HG02884 (cell line): ENCODE results near the gene SPAG16.
"Not testable (repeated sequence)": the region's sequence is repeated elsewhere in the genome, so short reads cannot be mapped to it uniquely, and the experiment has no call there.

Experiments
- ATAC-seq: cut with Tn5 transposase; IDR thresholded peaks from one replicate; pipeline ENCODE4 v1.9.1; 2021; ENCODE audit warnings: mild to moderate bottlenecking, moderate library complexity; ENCODE audit not compliant: unreplicated experiment

SPAG16 gene

DNA sequence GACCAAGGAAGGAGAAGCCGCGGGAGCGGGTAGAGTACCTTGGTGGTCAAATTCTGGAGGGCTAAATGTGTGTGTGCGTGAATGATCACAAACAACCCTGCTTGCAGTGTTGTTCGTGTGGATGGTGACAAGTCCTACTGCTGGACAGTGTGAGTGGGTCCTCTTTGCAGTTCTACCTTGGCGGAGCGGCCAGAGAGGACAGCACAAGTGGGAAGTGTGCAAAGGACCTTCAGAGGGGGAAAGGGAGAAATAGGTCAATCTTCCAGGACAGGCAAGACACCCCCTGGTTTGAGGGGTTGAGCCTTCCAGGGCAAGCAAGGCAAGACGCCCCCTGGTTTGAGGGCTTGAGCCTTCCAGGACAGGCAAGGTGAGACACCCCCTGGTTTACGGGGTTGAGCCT, 122.8 kb downstream of the SPAG16 start:
- not testable (repeated sequence) for ATAC-seq

DNA sequence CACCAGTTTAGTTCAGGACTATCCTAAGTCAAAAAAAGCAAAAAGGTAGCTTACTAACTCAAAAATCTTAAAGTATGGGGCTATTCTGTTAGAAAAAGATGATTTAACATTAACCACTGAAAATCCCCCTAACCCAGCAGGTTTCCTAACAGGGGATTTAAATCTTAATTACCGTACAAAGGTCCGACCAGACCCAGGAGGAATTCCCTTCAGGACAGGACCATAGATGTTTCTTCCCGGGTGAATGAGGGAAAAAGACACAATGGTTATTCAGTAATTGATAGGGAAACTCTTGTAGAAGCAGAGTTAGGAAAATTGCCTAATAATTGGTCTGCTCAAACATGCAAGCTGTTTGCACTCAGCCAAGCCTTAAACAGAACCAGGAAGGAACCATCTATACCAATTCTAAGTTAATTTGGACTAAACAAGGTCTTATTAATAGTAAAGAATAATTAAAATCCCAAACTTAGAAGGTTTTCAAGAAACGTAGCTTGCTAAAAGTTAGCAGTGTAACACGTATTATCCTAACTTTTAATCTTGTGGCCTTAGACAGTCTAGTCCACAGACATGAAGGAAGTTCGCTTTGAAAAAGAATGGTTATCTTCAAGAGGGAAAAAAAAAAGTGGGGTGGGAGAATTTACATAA, 124.3 kb downstream of the SPAG16 start:
- not testable (repeated sequence) for ATAC-seq

DNA sequence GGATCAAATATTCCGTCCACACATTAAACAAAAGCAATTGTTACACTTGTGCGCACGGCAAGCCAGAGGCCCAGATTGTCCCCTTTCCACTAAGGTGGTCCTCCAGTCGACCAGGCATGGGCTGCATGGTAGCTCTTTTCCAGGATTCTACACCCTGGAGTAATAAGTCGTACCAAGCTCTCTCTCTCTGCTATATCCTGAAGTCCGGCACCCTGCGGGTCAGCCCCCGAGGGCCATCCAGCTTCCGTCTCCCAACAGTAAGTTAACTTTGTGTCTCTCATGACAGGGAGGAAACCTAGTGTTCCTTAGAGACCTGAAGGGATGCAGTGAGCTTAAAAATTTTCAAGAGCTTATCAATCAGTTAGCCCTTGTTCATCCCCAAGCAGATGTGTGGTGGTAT, 126.4 kb downstream of the SPAG16 start:
- not testable (repeated sequence) for ATAC-seq

DNA sequence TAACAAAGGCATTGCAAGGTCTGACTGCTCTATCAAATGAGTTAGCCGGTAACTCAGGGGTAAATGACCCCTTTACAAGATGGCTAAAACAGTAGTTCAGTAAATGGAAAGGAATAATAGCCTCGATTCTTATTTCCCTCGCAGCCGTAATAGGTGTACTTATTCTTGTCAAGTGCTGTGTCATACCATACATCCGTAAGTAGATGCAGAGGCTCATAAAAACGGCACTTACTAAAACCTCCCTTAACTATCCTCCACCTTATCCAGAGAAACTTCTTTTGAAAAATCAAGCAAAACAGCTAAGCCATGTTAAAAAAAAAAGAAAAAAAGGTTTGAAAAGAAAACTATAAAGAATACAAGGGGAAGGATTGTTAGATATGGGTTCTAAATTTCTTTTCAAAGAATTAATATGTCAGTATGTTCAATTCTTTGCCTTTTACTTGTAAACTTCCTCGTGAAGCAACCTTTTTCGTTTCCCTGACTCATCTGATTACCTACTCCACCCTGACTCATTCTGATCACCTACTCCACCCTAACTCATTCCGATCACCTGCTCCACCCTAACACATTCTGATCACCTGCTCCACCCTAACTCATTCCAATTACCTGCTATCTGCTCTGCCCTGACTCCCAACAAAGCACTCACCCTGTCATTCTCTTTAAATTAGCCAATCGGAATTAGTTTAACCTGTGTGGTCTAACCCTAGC, 127.5 kb downstream of the SPAG16 start:
- ATAC-seq = no peak

DNA sequence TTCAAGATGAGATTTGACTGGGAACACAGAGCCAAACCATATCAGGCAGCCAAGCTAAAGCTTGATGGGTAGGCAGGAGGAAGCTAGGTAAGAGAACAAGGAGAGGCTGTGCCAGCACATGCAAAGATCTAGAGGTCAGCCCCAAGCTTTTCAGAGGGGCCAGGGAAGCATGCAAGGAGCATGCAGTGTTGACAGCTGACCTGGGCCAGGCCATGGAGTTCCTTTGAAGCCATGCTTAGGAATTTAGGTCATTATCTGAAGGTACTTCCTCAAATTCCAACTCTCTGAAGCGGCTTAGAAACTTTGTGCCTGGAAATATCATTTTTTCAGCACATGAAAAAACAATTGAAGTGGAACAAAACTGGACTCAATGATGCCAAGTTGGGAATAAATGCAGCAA, 130.8 kb downstream of the SPAG16 start:
- no peak for ATAC-seq

DNA sequence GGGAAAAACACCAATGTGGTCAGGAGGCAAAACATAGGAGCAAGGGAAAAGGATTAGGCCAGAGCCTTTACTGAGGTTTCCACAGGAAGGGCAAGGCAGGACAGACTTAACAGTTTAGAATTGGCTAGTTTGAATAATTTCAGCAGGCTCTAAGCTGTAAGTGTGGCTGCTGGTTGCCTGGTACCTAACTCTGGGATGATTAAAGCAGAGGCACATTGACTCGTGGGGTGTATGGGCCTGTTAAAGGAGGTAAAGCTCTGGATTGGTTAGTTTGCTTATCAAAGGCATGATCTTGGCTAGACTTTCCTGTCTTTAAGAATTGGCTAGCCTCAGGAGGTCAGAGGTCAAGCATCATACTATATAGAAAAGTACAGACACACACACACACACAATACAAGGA, 132.6 kb downstream of the SPAG16 start:
- ATAC-seq = no peak

DNA sequence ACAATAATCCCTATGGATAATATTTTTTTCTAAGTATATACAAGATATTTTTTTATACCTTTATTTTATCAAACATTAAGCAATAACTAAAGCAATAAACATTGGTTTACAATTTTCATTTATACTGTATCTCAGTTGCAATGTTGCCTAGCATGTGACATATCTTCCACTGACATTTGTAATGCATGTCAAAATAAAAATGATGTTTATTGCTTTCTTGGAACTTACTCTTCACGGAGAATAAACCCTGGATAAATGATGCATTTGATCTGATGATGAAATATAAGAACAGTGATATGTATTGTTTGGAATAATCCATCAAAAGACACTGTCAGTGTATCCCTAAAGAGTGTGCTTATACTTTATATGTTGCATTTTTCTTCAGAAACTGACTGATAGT, 135.7 kb downstream of the SPAG16 start:
- no peak for ATAC-seq

DNA sequence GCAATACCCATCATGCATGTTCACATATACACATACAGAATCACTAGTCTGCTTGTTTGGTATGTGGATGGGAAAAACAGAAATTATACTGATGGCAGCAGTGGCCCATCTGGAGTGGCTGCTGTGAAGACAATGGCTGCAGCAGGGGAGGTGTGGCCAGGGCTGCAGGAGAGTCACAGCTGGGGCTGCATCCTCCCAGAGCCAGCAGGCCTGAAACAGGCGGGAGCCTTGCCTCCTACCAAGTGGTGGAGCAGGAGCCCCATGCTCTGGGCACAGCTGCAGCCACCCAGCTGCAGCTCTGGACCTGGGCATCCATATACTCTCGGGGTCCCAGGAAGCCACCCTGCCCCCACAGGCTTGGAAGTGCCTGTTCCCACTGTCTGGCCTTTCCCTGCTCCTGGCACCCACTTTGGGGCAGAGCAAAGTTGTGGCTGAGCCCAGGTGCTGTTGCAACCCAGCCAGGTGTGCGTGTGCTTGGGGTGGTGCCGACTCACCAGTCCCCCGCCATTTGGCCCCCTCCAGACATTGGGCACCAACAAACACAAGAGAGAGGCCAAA, 136.6 kb downstream of the SPAG16 start:
- ATAC-seq = no peak

DNA sequence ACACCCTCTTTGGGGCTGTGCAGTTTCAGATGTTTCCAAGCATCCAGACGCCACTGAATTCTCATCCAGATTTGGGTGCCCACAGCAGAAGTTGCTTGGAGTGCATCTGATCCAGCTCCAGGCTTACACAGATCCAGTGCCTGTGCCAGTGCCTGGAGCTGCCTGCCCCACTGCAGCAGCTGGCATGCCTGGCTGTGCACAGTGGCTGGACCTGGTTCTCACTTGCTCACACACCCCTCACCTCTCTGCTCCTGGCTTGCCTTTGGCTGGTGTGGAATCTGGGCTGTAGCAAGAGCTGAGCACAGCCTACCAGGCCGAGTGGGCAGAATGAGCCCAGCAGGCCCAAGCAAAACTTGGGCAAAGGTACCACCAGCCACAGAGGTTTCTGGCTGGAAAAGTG, 137.9 kb downstream of the SPAG16 start:
- no peak for ATAC-seq

DNA sequence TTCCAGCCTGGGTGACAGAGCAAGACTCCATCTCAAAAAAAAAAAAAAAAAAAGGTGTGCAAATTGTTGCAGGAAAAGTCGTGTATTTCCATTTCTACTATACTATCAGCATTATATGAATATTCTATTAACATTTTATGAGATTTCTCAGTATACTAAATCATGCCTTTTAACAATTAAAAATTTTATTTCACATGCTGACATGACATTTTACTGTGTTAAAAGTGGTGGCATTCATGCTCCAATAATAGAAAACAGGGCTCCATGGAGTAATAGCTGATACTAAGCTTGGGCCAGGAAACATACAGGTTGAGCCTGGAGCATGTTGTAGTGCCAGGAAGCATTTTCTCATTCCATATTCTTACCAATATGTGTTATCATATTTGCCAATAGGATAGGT, 141.4 kb downstream of the SPAG16 start:
- no peak for ATAC-seq

DNA sequence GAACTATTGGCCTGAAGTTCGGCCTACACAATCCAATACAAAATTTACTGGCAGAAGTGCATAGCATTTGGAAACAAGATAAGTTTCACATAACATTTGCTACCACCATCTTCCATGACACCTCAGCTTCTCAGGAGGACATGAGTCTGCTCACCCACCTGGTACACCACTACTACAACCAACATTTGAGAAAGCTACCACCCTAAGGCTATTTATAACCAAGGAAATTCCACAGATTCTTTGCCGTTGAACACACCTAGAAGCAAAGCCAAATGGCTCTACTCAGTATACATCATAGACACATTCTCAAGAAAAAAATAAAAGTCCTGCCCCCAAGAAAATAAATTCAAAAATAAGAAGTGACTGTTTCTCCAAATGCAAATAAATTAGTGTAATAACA, 145.3 kb downstream of the SPAG16 start:
- no peak for ATAC-seq

DNA sequence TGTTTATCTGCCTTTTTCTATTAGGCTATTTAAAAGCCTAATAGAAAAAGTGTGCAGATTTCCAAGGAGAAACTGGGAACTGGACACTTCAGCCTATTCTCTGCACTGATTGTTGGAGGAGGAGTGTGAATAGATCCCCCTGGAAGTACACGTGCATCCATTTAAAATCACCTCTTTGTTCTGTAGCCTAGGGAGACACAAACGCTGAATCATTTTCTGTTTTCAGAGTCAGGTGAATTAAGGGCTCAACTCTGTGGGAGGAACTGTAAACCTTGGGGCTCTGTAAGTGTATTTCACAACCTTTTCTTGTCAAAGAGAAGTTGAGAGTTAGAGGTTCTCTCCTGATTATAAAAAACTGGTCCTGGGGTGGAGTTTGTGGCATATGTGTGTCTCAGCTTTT, 159.7 kb downstream of the SPAG16 start:
- ATAC-seq = no peak

DNA sequence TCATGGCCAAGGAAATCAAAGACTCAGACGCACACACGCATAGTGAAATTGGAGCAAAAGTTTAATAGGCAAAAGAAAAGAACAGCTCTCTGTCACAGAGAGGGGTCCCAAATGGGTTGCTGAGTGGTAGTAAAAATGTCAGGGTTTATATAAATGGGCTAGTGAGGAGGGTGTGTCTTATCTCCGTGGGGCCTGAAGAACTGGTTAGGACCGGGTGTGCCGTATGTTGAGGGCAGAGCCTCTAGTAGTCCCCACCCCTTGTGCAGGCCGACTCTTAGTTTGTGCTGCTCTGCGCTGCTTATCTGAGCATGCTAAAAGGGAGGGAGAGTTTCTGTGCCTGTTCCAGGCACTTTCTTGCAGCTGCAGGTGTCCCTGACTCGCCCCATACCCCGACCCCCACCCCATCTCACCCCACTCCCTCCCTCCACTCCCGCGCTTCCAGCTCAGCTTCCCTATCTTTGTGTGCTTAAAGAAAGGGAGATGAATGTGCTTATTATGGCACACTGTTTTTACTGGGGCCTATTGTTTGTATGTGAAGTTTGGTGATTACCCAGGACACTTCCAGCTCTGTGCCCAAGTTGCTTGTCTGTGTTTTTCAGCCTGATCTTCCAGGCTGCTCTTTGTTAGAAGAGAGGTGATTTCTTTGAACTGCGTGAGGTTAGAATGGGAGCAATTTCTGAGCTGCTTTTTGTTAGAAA, 167.4 kb downstream of the SPAG16 start:
- ATAC-seq = no peak

DNA sequence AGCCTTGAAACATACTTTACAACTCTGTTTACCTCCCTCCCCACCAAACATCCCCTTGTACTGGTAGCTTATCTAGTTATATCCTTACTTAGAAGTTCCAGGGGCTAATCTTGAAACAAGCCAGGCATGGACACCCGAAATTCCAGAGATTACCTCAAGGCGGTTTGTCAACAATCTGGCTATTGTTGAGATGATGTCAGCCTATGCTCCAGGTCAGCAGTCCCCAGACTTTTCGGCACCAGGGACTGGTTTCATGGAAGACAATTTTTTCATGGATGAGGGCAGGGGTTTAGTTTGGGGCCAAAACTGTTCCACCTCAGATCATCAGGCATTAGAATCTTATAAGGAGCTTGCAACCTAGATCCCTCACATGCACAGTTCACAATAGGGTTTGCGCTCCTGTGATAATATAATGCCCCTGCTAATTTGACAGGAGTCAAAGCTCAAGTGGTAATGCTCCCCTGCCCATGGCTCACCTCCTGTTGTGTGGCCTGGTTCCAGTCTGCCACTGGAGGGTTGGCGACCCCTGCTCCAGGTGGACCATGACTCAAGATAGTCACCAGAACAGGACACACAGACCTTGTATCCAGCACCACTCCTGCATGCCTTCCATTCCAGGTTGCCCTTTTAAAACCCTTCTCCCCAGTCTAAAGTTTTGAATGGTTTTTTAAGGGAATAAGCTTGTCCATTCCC, 171.2 kb downstream of the SPAG16 start:
- ATAC-seq = no peak

DNA sequence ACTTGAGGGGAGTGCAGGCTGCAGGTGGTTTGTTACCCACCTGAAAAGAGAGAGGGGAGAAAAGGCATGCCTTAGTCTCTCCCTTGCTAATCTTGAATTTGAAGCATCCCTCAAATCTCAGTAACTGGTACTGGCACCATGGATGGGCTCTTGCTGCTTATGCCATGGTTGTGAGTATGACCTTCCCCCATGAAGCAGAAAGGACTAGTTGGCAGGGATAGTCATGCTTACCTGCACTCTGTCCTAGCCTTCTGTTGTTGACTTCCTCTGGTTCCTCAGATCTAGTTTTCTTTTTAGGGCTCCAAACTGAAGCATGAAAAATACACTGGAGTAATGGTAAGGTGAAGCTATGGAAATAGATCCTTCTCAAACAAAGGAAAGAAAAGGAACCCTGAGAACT, 191.2 kb downstream of the SPAG16 start:
- no peak for ATAC-seq

DNA sequence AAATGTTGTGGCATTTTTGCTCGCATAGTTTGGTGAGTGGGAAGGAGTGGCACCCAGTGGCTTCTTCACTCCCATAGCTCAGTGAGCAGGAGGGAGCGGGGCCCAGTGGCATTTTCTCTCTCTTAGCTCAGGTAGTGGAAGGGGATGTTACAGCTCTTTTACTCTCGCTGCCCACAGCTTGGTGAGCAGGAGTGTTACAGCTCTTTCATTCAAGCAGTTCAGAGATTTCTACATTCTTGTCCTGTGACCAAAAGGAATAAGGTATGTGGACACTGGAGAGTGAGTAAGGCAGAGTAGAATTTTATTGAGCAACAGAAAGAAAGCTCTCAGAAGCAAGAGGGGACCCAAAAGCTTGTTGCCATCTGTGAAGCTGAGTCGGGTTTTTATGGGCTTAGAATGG, 192.4 kb downstream of the SPAG16 start:
- ATAC-seq = no peak

DNA sequence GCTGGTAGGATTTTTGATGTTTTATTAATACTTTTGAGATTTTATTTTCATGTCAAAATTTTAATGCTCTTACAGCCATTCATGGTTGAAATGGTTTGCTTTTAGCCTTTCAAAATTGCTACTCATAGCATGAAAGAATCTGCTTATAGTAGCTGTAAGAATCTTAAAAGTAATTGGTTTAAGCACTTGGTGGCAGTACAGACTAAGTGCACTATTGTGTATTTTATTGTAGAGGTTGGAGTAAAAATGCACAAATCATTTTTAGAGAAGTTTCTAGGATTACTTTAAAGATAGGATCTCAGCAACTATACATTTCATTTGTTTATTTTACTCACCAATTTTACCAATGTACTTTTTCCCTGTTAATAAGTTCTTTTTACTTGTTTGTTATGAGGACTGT, 205.8 kb downstream of the SPAG16 start:
- no peak for ATAC-seq

DNA sequence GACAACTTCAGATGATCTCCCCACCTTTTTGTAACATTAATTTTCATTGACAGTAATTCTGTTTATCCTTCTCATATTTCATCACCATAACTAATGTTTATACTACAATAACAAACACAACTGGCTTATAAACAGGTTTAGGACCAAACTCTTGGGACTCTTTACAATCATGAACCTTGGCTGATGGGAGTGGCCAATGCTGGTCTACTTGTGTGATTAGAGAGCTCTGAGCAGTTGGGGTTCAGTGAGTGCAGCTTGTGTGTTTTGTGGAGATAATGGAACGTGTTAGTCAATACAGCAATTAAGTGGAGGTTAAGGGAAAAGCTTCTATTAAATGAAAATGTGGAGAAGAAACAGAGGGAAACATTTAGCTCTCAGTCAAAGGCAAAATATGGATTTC, 207.1 kb downstream of the SPAG16 start:
- ATAC-seq = no peak

DNA sequence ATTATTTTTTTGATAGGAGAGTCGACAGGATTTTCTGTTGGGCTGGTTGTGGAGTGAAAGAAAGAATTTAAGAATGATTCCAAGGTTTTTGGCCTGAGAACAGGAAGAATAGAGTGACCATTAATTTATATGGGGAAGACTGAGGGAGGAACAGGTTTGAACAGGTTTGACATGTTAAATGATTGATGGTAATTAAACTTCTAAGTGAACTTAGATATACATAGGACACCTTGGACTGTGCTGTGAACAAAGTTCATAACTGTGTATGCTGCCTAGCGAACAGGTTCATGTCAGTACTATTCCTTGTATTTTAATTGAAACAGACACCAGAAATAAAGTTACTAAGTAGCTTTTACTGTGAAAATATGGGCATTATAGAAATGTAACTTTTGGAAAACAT, 212.0 kb downstream of the SPAG16 start:
- ATAC-seq = no peak

DNA sequence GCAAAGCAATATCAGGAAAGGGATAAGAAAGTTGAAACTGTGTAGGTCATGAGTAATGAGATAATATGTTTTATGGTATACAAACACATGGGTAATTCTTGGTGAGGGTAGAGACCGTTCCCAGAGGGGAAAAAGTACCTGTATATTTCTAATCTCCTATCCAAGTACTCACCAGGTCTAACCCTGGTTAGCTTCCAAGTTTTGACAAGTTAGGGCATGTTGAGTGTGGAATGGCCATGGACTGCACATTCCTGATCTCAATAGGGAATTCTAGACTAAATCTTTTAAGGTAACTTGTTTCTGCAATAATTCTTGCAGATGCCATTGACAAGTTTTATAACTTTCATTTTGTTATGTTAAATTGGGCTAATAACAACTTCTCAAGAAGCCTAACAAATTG, 216.6 kb downstream of the SPAG16 start:
- no peak for ATAC-seq

DNA sequence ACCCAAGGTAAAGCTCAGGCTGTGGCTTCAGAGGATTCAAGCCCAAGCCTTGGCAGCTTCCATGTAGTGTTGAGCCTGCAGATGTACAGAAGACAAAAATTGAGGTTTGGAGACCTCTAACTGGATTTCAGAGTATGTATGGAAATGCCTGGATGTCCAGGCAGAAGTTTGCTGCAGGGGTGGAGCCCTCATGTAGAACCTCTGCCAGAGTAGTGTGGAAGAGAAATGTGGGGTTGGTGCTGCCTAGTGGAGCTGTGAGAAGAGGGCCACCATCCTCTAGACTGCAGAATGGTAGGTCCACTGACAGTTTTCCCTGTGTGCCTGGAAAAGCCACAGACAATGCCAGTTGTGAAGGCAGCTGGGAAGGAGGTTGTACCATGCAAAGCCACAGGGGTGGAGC, 239.9 kb downstream of the SPAG16 start:
- ATAC-seq = no peak
